ENCODE measurements around the gene CNTN4. TPM values are rescaled to one million over a fixed set of nuclear protein-coding genes. Genes with fewer than 3 reads are reported as not detected.

CNTN4 gene
- total and polyA plus RNA-seq, 2 of the 8 experiments (the other 6 are each of a cell fraction or from before 2014, with no cell fraction given), result 0.41 to 2.2 TPM

DNA sequence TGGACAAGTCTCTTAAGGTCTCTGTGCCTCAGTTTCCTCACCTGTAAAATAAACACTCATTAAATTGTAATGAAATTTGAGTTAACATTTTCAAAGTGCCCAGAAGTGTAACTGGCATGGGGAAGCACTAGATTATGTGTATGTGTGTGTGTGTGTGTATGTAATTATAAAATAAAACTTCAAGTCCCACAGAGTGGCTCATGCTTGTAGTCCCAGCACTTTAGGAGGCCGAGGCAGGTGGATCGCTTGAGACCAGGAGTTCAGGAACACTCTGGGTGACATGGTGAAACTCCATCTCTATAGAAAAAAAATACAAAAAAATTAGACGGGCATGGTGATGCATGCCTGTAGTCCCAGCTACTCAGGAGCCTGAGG lies 608.2 kb downstream of the CNTN4 start:
- Histone ChIP-seq H2BK20ac (ENCODE audit: low read length) (no peak overlapping the region), H2AFZ (ENCODE audit: low read length) (no peak overlapping the region), H4K8ac (ENCODE audit: extremely low read depth, insufficient read depth, low read length) (no peak overlapping the region), H3K4me1 (replicated peaks in 1 of 4; ENCODE audit: control insufficient read depth in 3 of 4, insufficient read depth in 4 of 4, low read length in 3 of 4) (no peaks in the 10 kb centered on the region), H3K27me3 (replicated peaks in 1 of 4; ENCODE audit: control insufficient read depth in 3 of 4, extremely low read depth in 1 of 4, insufficient read depth in 3 of 4, low read length in 3 of 4) (no peaks in the 10 kb centered on the region), H2BK15ac (ENCODE audit: low read length) (no peak overlapping the region), H3K27ac (ENCODE audit: low read depth, low read length) (no peak overlapping the region), H4K20me1 (replicated peaks in 1 of 2; ENCODE audit: control insufficient read depth in 1 of 2, insufficient read depth in 2 of 2, low read length in 2 of 2) (no peaks in the 10 kb centered on the region), H3K23me2 (ENCODE audit: low read depth, low read length) (no peaks in the 10 kb centered on the region), H3K79me1 (ENCODE audit: low read depth, low read length) (no peaks in the 10 kb centered on the region), H3K4ac (replicated peaks; ENCODE audit: insufficient read length, low read depth, low read length) (no peak overlapping the region), H2AK5ac (ENCODE audit: low read depth, low read length) (no peak overlapping the region), H2BK5ac (ENCODE audit: low read depth, low read length) (no peak overlapping the region), H3K23ac (ENCODE audit: insufficient read length) (no peak overlapping the region), H2BK120ac (replicated peaks; ENCODE audit: low read depth, low read length) (no peak overlapping the region), H4K5ac (ENCODE audit: insufficient read length, low read depth, low read length) (no peak overlapping the region), H3K18ac (ENCODE audit: extremely low read depth, low read length) (no peak overlapping the region), H3K36me3 (ENCODE audit: control insufficient read depth in 2 of 4, insufficient read depth in 4 of 4, low read length in 3 of 4) (no peaks in the 10 kb centered on the region), H3K4me2 (ENCODE audit: insufficient read depth in 1 of 2, low read depth in 2 of 2, low read length in 2 of 2) (no peak overlapping the region), H3K4me3 (ENCODE audit: extremely low read depth in 1 of 4, insufficient read depth in 2 of 4, low read depth in 3 of 4, low read length in 4 of 4) (no peak overlapping the region), H4K91ac (replicated peaks; ENCODE audit: insufficient read length, low read length) (no peak overlapping the region), H3K14ac (ENCODE audit: insufficient read length) (no peak overlapping the region), H3K9me3 (ENCODE audit: insufficient read depth in 2 of 2, low read depth in 1 of 2, low read length in 1 of 2) (no peaks in the 10 kb centered on the region), H3K79me2 (ENCODE audit: control insufficient read depth in 1 of 2, insufficient read depth in 2 of 2, low read length in 2 of 2) (no peaks in the 10 kb centered on the region), H3K56ac (replicated peaks; ENCODE audit: insufficient read length, low read depth, low read length) (no peak overlapping the region), H3K9ac (replicated peaks in 1 of 4; ENCODE audit: extremely low read depth in 1 of 4, low read depth in 3 of 4, low read length in 3 of 4) (no peak overlapping the region), H2BK12ac (ENCODE audit: low read depth, low read length) (no peak overlapping the region)
- CTCF ChIA-PET (ENCODE audit: partially characterized antibody), result no interaction called here
- no peak for DNase-seq (ENCODE audit: low read depth in 1 of 2, low spot score in 2 of 2)
- POLR2A ChIA-PET (ENCODE audit: partially characterized antibody), result no interaction called here
- FAIRE-seq, result no peak
- TF ChIP-seq KDM4A (IDR thresholded peaks at IDR 0.05; ENCODE audit: low read depth, low read length, severe bottlenecking), result no peak
- TF ChIP-seq FOSL1 (IDR thresholded peaks at IDR 0.05; ENCODE audit: insufficient read depth, low read depth, low read length), result no peak
- no peak for TF ChIP-seq POLR2A (IDR thresholded peaks at IDR 0.05; ENCODE audit: control extremely low read depth in 1 of 2, low read depth in 2 of 2, low read length in 2 of 2)
- no peak for TF ChIP-seq HDAC6 (IDR thresholded peaks at IDR 0.05; ENCODE audit: low read depth, low read length)
- TF ChIP-seq GTF2F1 (IDR thresholded peaks at IDR 0.05; ENCODE audit: borderline replicate concordance, low read depth, low read length), result no peak
- TF ChIP-seq JUND (IDR thresholded peaks at IDR 0.05; ENCODE audit: low read length), result no peak
- TF ChIP-seq CBX5 (IDR thresholded peaks at IDR 0.05; ENCODE audit: low read depth, low read length), result no peak
- TF ChIP-seq SP2 (IDR thresholded peaks at IDR 0.05; ENCODE audit: low read length), result no peak
- TF ChIP-seq, protein P1, sequence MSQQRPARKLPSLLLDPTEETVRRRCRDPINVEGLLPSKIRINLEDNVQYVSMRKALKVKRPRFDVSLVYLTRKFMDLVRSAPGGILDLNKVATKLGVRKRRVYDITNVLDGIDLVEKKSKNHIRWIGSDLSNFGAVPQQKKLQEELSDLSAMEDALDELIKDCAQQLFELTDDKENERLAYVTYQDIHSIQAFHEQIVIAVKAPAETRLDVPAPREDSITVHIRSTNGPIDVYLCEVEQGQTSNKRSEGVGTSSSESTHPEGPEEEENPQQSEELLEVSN (IDR thresholded peaks at IDR 0.05), result no peak
- WGBS, 2 experiments (ENCODE audit: extremely low coverage in 1 of 2, insufficient coverage in 1 of 2, insufficient read length in 1 of 2, insufficient replicate concordance in 2 of 2, low coverage in 1 of 2, low lambda C conversion rate in 2 of 2, missing lambda C conversion rate in 1 of 2), result 92% methylated on average over 3 of the region's 3 CpGs; no CpG with 5 or more reads in 1 of the 2 experiments
